Hepatocyte (in vitro differentiated cells): ENCODE results near the gene TOB1. TPM values are rescaled to one million over a fixed set of nuclear protein-coding genes. Genes with fewer than 3 reads are reported as not detected.

ENCODE experiments used
- DNase-seq: peaks from one replicate; pipeline ENCODE4 v3.0.0-alpha.2; 2016; ENCODE audit warnings: low spot score
- H2AFZ ChIP-seq: fragments of 200-600 bp; sonication (generic); 2 replicates; pipeline ENCODE4 v1.6.0; 2016; ENCODE audit warnings: antibody characterized with exemption, mild to moderate bottlenecking
- H3K27ac ChIP-seq: fragments of 200-600 bp; sonication (generic); 2 replicates; pipeline ENCODE4 v1.5.1; 2016; ENCODE audit warnings: mild to moderate bottlenecking
- H3K27me3 ChIP-seq: fragments of 200-600 bp; sonication (generic); 2 replicates; pipeline ENCODE4 v1.6.1; 2016
- H3K36me3 ChIP-seq: fragments of 200-600 bp; sonication (generic); replicated peaks from 2 replicates; pipeline ENCODE4 v1.5.1; 2016; ENCODE audit warnings: low read depth; ENCODE audit not compliant: insufficient read depth
- H3K4me1 ChIP-seq: fragments of 200-600 bp; sonication (generic); 2 replicates; pipeline ENCODE4 v1.5.1; 2016; ENCODE audit warnings: mild to moderate bottlenecking, moderate library complexity; ENCODE audit not compliant: insufficient read depth
- H3K4me2 ChIP-seq: fragments of 200-600 bp; sonication (generic); 2 replicates; pipeline ENCODE4 v1.6.0; 2016
- H3K4me3 ChIP-seq: fragments of 200-600 bp; sonication (generic); 2 replicates; pipeline ENCODE4 v1.5.1; 2016; ENCODE audit warnings: mild to moderate bottlenecking
- H3K79me2 ChIP-seq: fragments of 200-600 bp; sonication (generic); 2 replicates; pipeline ENCODE4 v1.6.0; 2017; ENCODE audit warnings: mild to moderate bottlenecking
- H3K9me2 ChIP-seq: fragments of 200-600 bp; sonication (generic); replicated peaks from 2 replicates; pipeline ENCODE4 v1.6.0; 2017; ENCODE audit warnings: mild to moderate bottlenecking; ENCODE audit not compliant: insufficient read depth
- H3K9me3 ChIP-seq: fragments of 200-600 bp; sonication (generic); 2 replicates; pipeline ENCODE4 v1.5.1; 2016; ENCODE audit warnings: low read depth, mild to moderate bottlenecking
- H4K20me1 ChIP-seq: fragments of 200-600 bp; sonication (generic); 2 replicates; pipeline ENCODE4 v1.6.0; 2016; ENCODE audit warnings: mild to moderate bottlenecking; ENCODE audit not compliant: insufficient read depth, poor library complexity, severe bottlenecking
- CTCF ChIP-seq: fragments of 200-600 bp; sonication (generic); IDR thresholded peaks from 2 replicates; pipeline ENCODE4 v1.5.1; 2016; ENCODE audit warnings: antibody characterized with exemption, mild to moderate bottlenecking; ENCODE audit not compliant: poor library complexity
- EZH2 ChIP-seq: fragments of 200-600 bp; sonication (generic); IDR thresholded peaks from 2 replicates; pipeline ENCODE4 v1.6.1; 2016; ENCODE audit warnings: antibody characterized with exemption, mild to moderate bottlenecking, borderline replicate concordance
- EZH2phosphoT487 ChIP-seq: fragments of 200-600 bp; sonication (generic); IDR thresholded peaks from one replicate; pipeline ENCODE4 v1.6.1; 2018; ENCODE audit warnings: antibody characterized with exemption, mild to moderate bottlenecking, low read depth, moderate library complexity; ENCODE audit not compliant: unreplicated experiment, severe bottlenecking
- WGBS: methylation state at CpG from one replicate; pipeline ENCODE4 v1.1.6; 2016; ENCODE audit warnings: low lambda C conversion rate; ENCODE audit errors: missing lambda C conversion rate; 5-methylcytosine and 5-hydroxymethylcytosine counted together
- polyA plus RNA-seq: library from polyadenylated mRNA; unstranded; fragments of >200 nt; fragmentation: Nextera tagmentation; extraction: Ambion mirVana; gene quantifications from 2 replicates; pipeline ENCODE4 v1.2.1, GENCODE V29; 2016
- total RNA-seq: library from RNA; depleted of rRNA; stranded (reverse); fragments of >200 nt; gene quantifications from 2 replicates; pipeline ENCODE4 v1.2.3, GENCODE V29; 2014

The TOB1 gene
- total and polyA plus RNA-seq, 2 experiments from 2014 or later = 43.2 to 52.1 TPM

- H3K4me1 ChIP-seq = no peaks in the 10 kb centered on the region
- DNase-seq = no peak
- H3K27ac ChIP-seq = no peak overlapping the region
- H3K79me2 ChIP-seq = no peaks in the 10 kb centered on the region
- no peaks in the 10 kb centered on the region for H4K20me1 ChIP-seq
- no peaks in the 10 kb centered on the region for H3K9me3 ChIP-seq
- TF ChIP-seq CTCF (no peak), EZH2 (no peak), EZH2phosphoT487 (no peak)
- no peak overlapping the region for H3K4me3 ChIP-seq
- 84% methylated on average over 6 of the region's 6 CpGs for WGBS
- no peaks in the 10 kb centered on the region for H3K36me3 ChIP-seq
- no peaks in the 10 kb centered on the region for H3K27me3 ChIP-seq
- no peak overlapping the region for H2AFZ ChIP-seq
- H3K4me2 ChIP-seq = no peak overlapping the region
- H3K9me2 ChIP-seq = no peaks in the 10 kb centered on the region
Observed at GRCh38 chr17:50853781-50854180, 12.4 kb downstream of the TOB1 start.

- Histone ChIP-seq H3K4me2 (peak overlapping the region; percentile 71), H3K36me3 (no peaks in the 10 kb centered on the region), H3K27me3 (no peaks in the 10 kb centered on the region), H3K4me1 (no peaks in the 10 kb centered on the region), H3K27ac (peak overlapping the region; percentile 65), H3K9me3 (no peaks in the 10 kb centered on the region), H4K20me1 (no peaks in the 10 kb centered on the region), H3K4me3 (no peak overlapping the region), H3K79me2 (no peaks in the 10 kb centered on the region), H2AFZ (no peak overlapping the region), H3K9me2 (no peaks in the 10 kb centered on the region)
- TF ChIP-seq EZH2phosphoT487 (no peak), EZH2 (no peak), CTCF (no peak)
- 64% methylated on average over 6 of the region's 6 CpGs for WGBS
- DNase-seq = no peak
Observed at GRCh38 chr17:50853015-50853615, 13.0 kb downstream of the TOB1 start.

GRCh38 chr17:50850640-50851039, 15.5 kb downstream of the TOB1 start:
- H3K36me3 ChIP-seq = no peaks in the 10 kb centered on the region
- H3K4me2 ChIP-seq = no peak overlapping the region
- H3K4me1 ChIP-seq = no peaks in the 10 kb centered on the region
- no peaks in the 10 kb centered on the region for H4K20me1 ChIP-seq
- H2AFZ ChIP-seq = no peak overlapping the region
- DNase-seq = no peak
- H3K79me2 ChIP-seq = no peaks in the 10 kb centered on the region
- no peak overlapping the region for H3K4me3 ChIP-seq
- TF ChIP-seq CTCF (no peak), EZH2 (no peak), EZH2phosphoT487 (no peak)
- no peaks in the 10 kb centered on the region for H3K9me2 ChIP-seq
- no peaks in the 10 kb centered on the region for H3K9me3 ChIP-seq
- H3K27ac ChIP-seq = no peak overlapping the region
- WGBS = 79% methylated on average over 7 of the region's 7 CpGs
- no peaks in the 10 kb centered on the region for H3K27me3 ChIP-seq

DNA sequence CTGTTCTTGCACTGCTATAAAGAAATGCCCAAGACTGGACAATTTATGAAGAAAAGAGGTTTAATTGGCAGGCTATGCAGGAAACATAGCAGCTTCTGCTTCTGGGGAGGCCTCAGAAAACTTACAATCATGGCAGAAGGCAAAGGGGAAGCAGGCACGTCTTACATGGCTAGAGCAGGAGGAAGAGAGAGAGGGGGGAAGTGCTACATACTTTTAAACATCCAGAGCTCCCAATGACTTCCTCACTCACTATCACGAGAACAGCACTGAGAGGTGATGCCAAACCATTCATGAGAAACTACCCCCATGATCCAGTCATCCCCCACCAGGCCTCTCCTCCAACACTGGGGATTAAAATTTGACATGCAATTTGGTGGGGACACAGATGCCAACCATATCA, 17.4 kb downstream of the TOB1 start:
- H3K79me2 ChIP-seq = no peaks in the 10 kb centered on the region
- H3K9me3 ChIP-seq = no peaks in the 10 kb centered on the region
- no peak for DNase-seq
- H3K27me3 ChIP-seq = no peaks in the 10 kb centered on the region
- H3K36me3 ChIP-seq = no peaks in the 10 kb centered on the region
- no peak overlapping the region for H3K4me2 ChIP-seq
- H3K9me2 ChIP-seq = no peaks in the 10 kb centered on the region
- TF ChIP-seq EZH2phosphoT487 (no peak), EZH2 (no peak), CTCF (no peak)
- H3K27ac ChIP-seq = no peak overlapping the region
- peaks cover 6% of the 10 kb centered on the region for H3K4me1 ChIP-seq
- no peaks in the 10 kb centered on the region for H4K20me1 ChIP-seq
- no peak overlapping the region for H2AFZ ChIP-seq
- H3K4me3 ChIP-seq = no peak overlapping the region
- 73% methylated on average over 2 of the region's 2 CpGs for WGBS
